ENCODE data around the gene MERTK.
"Not testable (repeated sequence)": the region's sequence is repeated elsewhere in the genome, so short reads cannot be mapped to it uniquely, and the experiment has no call there.

MERTK gene

DNA sequence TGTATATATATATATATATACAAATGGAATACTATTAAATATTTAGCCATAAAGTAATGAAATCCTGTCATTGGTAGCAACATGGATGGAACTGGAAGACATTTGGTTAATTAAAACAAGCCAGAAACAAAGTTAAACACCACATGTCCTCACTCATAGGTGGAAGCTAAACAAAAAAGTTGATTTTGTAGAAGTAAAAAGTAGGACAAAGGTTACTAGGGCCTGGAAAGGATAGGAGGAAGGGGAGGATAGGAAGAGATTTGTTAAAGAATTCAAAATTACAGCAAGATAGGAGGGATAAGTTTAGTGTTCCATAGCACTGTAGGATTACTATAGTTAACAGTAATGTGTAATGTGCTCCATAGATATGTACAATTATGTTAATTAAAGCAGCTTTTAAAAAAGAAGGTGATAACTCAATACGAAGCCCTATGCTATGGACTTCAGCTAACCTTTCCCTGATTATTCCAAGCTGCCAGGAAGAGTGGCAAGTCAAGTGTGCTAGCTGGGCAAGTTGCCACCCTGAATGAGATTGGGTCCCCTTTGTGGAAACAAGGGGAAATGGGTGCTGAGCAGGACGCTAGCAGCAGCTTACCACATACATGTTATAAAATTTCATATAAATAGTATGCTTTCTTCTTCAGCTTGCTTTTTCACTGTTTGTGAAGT, 12.3 kb downstream of the MERTK start:
- DNase-seq (ENCODE audit: low read depth) = no peak

DNA sequence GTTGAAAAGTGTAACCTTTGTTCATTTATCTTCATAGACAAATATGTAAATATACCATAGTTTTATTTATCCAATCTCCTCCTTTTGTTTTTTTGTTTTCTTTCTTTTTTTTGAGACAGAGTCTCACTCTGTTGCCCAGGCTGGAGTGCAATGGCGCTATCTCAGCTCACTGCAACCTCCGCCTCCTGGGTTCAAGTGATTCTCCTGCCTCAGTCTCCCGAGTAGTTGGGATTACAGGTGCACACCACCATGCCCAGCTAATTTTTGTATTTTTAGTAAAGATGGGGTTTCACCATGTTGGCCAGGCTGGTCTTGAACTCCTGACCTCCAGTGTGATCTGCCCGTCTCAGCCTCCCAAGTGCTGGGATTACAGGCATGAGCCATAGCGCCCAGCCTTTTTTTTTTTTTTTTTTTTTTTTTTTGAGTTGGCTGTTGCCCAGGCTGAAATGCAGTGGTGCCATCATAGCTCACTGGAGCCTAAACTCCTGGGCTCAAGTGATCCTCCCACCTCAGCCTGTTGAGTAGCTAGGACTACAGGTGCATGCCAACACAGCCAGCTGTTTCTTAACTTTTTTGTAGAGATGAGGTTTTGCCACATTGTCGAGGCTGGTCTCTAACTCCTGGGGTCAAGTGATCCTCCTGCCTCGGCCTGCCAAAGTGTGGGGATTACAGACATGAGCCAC, 13.0 kb downstream of the MERTK start:
- DNase-seq (ENCODE audit: low read depth) = not testable (repeated sequence)

DNA sequence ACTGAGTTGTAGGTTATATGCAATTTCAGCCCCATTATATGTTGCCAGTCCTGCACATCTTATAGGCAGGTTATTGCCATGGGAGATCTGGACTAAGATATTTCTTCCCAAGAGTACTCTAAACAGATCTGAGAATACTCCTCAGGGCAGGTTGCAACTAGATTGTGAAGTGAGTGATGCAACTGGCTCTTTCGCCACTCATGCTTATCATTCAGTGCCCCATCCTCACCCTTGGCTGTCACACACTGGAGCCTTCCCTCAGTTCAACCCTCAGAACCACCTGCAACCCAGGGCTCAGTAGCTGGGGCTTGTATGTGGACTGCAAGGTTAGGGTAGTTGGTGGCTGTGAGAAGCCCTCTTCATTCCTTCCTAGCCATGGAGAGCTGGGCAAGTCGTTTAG, 14.1 kb downstream of the MERTK start:
- DNase-seq (ENCODE audit: low read depth) = no peak

DNA sequence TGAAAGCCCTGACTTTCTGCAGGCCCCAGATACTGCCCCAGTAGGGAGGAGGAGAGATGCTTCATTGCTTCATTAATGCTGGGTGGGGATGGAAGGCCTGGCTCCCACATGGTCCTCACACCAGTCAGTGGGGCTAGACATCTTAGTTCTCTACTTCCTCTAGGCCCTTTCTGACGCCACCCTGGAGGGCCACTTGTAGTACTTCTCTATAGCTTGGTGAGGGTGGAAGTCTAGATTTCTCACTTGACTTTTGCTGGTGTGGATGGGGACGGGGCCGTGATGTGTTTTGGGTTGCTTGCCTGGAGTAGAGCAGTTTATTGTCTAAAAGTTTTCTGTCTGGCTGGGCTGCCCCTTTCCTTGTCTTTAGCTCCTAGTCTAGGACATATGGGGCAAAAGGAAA, 18.7 kb downstream of the MERTK start:
- no peak for DNase-seq (ENCODE audit: low read depth)

DNA sequence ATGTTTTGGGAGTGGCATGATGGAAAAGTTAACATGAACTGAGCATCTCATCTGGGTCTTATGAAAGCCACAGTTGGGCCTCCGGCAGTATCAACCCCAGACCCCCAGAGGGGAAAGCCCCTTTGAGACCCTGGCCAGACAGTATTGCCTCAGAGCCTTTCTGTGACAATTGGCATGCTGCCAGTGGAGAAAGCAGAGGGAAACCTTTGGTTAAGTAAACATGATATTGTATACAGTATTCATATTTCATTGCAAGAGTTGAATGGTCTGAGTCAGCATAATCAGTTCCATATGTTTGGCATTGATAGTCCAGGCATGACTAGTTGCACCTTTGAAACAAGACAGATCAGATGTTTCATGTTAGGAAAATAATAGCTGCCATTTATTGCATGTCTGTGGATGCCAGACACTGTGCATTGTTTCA, 20.0 kb downstream of the MERTK start:
- no peak for DNase-seq (ENCODE audit: low read depth)

DNA sequence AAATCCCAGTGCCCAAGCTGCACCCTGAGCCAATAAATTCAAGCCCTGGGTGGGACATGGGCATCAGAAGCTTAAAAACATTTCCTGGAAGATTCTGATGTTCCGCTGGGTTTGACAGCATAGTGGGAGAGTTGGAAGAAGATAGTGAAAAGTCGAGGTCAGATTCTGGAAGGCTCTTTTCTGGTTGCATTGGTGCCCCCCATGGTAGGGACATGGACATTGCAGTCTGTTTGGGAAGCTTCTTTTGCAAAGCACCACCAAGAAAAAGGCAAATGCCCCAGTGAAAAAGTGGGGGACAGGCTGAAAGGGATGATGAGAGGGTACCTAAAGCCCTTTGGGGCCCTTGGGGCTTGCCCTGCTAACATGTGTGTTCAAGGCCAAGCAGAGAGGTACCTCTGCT, 21.0 kb downstream of the MERTK start:
- DNase-seq (ENCODE audit: low read depth) = no peak

DNA sequence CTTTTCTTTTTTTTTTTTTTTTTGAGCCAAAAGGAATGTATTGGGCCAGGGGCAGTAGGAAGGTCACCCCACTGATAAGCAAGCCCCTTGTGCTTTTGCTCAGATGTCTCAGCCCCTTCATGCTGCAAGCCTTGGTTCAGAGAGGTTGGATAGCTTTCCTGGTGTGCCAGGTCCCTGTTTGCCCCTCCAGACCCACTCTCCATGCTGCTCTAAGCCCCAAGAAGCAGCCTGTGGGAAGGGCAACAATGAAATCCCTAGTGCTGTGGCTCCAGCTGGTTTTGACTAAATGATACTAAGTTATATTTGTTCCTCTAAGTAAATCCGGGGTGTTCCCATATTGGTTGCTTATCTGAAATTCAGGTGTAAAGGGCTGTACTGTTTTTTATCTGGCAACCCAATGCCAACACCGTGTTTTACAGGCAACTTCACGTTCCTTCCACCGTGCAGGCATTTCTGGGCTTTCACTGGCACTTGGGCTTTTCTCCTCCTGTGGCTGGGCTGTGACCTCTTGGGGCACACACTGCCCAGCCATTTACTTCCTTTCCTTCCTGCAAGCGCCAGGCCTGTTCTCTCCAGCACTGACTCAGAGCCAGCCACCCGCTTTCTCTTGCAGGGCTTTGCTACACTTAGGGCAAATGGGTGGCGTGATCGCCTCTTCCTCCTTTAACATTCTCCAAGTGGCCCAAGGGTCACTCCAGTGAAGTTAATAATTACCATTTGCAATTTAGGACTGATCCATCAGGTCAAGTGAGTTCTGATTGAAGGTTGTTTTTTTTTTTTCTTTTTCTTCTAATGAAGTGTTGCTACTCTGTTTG, 21.6 kb downstream of the MERTK start:
- no peak for DNase-seq (ENCODE audit: low read depth)

DNA sequence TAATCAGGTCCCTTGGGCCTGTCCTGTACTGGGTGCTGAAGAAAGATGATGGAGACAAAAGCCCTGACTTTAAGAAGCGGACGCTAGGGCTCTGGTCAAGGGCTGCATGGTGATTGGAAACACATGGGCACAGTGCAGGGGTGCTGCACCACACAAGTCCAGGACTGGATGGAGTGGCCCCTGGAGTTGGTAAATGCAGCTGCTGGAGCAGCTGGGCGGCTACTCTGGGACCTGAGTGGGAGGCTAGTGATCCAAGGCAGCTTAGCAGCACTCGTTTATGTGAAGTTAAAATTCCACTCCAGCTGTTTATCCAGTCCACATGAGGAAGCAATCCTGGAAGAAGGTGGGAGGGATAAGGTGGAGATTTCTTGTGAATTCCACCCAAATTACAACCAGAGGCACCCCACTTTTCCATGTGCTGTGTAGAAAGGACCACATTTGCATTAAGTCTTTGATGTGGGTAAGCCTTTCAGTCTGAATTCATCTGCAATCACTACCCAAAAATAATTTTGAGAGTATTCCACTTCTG, 24.9 kb downstream of the MERTK start:
- no peak for DNase-seq (ENCODE audit: low read depth)

DNA sequence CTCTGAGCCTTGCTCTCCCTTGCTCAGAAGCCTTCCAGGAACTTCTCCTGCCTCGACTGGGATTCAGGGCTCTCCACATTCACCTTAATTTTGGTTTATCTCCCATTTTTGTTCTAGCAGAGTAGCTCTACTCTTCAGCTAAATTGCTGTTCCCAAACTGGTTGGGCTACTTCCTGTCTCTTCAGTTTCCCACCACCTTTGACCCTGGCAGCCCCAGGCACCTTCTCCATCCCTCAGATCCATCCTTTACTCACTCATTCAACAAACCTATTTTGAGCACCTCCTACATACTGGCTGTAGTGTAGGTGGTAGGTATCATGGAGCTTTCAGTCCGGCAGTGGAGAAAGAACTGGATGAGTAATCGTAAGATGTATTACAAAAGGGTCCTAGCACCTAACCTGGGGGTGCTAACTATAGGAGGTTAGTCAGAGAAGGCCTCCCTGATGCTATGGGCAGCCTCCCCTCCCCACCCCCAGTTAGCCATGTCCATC, 26.3 kb downstream of the MERTK start:
- DNase-seq (ENCODE audit: low read depth) = no peak

DNA sequence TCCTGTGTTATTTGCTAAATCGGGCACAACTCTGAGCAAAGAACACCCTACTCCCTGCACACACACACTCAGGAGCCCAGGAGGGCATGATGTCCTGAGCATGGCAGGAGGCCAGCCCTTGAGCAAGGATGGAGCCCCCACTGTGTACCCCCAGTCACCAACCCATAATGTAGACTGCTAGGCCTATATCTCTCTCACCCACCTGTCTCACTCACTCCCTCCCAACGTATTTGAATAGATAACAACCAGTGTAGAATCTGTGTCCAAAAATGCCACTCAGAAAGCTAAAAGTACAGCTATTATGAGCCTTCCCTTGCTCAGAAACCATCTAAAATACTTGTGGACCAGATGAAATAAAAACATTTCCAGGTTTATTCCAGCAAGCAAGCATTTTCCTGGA, 29.3 kb downstream of the MERTK start:
- no peak for DNase-seq (ENCODE audit: low read depth)

DNA sequence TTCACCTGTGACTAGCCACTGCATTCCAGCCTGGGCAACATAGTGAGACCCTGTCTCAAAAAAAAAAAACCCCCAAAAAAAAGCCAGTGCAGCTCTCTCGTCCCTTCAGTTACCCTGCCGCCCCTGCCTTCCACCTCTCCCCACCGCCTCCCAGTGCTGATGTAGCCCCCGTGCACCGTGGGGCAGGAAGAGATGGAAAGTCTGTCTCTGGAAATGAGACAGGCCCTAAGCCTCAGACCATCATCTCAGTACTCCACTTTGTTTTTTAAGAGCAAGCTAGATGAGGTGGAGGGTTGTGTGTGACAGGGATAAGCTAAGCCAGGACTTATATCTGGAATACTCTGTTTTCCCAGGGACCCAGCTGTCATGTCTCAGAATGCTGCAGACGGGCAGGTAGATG, 32.0 kb downstream of the MERTK start:
- DNase-seq (ENCODE audit: low read depth) = no peak

DNA sequence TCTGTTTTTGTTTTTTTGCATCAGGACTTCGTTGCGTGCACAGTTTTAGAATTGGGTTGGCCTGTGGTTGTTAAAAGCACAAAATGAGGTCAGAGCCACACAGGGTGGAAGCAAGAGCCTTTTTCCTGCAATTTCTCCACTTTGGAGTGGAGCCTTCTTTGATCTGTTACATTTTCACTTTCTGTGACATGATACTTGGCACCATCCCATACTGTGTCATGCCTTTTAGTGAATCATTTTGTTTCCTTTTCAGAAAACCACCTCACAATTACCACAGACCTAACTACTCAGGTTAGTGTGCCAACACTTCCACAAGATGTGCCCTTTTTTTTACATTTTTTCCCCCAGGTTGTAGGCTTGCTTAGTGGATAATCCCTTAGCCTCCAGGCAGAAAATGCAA, 32.5 kb downstream of the MERTK start:
- no peak for DNase-seq (ENCODE audit: low read depth)

DNA sequence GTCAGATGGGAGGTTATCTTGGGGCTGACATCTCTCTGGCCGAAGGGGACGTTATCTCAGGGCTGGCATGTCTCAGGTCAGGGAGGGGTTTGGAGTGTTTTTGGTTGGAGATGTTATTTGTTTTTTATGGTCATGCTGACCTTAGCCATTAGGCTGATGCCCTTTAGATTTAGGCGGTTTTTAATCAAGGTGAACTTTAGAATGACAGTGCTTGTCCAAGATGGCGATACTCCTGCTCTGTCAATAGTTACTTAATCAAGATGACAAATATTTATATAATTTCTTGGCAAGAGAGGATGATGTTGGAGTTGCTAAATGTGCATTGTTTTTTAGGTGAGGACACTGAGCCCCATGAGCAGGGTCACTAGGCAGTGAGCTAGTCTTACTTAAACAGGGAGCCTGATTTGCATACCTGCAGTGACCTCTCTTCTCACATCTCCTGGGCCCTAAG, 34.5 kb downstream of the MERTK start:
- no peak for DNase-seq (ENCODE audit: low read depth)

DNA sequence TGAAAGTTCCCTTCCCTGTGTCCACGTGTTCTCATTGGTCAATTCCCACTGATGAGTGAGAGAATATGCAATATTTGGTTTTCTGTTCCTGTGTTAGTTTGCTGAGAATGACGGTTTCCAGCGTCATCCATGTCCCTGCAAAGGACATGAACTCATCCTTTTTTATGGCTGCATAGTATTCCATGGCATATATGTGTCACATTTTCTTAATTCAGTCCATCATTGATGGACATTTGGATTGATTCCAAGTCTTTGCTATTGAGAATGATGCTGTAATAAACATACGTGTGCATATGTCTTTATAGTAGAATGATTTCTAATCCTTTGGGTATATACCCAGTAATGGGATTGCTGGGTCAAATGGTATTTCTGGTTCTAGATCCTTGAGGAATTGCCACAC, 35.5 kb downstream of the MERTK start:
- not testable (repeated sequence) for DNase-seq (ENCODE audit: low read depth)

DNA sequence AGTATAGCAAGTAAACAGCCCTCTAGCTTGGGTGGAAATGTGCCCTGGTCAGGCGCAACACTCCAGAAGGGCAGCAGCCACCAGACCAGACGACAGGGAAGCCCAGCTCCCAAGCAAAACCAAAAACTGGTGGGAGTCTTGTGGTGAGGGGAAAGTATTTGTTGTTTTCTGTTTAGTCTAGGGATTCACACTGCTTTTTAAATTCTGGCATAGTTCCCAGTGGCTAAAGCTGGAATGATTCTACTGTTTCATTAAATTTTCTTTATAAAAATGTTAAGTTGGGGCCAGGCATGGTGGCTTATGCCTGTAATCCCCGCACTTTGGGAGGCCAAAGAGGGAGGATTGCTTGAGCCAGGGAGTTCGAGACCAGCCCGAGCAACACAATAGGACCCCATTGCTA, 38.5 kb downstream of the MERTK start:
- DNase-seq (ENCODE audit: low read depth) = no peak

DNA sequence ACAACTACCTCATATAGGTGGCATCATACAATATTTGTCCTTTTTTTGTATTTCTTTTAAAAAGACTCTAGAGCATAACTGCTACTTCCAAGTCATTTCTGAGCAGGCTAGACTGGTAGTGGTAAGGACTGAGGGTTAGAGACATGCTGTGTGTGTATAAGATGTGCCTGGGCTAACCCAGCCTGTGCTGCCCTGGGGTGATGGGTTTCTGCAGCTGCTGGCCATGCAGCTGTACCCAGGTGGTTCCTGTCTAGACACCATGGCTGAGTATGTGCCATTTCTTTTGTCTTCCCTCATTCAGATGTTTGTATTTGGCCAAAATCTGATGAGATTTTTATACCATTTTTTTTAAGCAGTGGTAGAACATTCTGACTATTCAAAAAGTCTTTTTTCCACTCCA, 40.0 kb downstream of the MERTK start:
- no peak for DNase-seq (ENCODE audit: low read depth)

DNA sequence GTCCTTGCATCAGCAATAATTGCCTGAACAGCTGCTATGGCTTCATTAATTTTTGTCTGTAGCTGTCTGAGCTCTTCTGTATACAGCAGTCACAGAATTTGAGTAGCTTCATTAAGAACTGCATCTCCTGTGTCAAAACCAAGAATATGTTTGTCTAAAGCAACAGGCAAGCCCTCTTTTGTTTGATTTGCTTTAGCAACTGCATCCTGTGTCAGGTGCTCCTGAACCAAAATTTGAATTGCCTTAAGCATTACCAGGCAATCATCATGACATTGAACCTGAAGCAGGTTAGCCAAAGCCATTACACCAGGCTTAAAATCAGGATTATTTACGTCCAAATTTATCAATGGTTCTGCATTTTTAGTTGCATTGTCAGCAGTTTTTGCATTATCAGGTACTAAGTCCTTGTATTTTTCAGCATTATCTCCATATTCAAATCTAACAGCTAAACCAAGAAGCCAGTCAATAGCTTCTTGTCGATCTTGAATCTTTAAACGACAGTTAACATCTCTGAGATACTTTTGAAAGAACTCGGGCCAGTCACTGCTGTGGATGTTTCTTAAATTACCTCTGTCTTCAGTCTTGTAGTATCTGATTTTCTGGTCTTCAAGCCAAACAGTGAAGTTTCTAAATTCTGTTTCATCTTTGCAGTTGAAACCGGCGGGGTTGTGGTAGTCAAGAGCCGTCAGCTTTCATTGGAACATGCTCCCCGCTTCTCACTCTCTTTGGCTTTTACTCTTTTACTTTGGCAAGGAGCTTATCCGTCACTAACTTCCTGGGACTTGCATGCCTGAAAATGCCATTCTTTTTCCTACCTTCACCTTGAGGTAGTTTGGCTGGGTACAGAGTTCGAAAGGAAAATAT, 42.2 kb downstream of the MERTK start:
- DNase-seq (ENCODE audit: low read depth) = no peak

DNA sequence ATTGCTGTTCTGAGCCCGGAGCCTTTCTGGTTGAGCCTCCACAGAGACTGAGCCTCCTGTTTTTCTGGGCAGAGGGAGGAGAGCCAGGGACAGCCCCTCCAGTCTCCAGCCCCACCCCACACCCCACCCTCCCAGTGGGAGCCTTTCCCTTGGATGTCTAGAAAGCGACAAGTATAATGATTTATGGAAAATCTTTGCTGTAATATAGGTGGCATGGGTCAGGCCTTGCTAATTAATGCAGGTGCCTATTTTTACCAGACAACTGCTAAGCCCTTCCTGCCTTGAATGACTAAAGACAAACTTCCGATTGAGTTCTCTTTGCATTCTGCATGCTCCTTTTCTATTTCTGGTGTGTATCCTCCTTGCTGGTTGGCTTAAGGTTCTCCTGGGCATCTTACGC, 43.1 kb downstream of the MERTK start:
- no peak for DNase-seq (ENCODE audit: low read depth)

DNA sequence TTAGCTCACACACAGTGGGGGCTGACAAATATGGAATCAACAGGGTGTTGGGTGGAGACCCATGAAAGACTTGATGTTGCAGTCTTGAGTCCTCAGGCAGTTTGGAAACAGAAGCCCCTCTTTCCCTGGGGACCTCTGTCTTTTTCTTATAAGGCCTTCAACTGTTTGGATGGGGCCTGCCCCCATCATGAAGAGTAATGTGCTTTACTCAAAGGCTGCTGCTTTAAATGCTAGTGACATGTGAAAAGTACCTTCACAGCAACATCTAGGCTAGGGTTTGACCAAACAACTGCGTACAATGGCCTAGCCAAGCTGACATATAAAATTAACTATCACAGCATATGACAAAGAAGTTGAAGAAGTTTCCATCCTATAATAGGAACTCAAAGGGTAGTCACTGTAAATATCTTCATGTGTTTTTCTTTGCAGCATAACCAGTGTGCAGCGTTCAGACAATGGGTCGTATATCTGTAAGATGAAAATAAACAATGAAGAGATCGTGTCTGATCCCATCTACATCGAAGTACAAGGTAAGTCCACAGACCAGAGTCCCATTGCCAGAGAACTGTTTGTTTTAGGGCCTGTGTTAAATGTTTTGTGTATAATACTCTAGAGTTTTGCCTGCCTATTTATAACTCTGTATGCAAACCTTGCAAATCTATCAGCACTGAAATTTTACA, 46.3 kb downstream of the MERTK start:
- DNase-seq (ENCODE audit: low read depth) = no peak

DNA sequence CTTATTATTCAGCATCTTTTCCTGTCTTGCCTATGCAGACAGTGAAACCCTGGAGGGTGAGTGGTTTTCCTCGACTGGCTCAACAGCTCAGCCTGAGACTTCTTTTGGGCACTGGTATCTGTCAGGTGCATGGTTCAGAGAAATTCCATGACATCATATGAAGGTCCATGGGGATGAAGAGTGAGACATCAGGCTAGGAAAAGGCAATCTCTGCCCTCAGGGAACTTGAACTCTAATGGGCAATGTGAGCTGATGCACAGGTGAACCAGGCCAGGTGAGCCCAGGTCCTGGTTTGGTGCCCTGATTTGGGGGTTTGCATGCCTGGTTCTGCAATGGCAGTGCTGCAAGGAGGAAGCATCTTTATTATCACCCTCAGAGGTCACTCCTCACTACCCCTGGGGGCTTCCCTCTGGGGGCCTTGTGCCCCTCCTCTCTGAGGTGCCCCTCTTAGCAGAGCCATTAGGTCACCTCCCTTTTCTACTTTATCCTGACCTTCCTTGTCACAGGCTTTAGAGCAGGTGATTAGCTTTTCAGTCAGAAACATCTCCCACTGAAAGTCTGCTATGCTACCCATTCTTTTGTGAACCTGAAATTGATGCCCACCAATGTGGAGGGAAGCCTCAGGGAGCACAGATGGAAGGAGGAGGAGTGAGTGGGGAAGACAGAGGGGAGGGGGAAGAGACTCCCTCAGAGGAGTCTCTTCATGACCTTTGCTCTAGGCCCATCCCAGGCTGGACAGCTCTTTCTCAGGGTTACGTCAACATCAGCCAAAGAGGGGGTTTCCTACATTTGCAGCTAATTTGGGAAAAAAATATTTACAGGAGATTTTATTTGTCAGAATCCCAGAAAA, 47.3 kb downstream of the MERTK start:
- DNase-seq (ENCODE audit: low read depth) = no peak

Measured in stimulated activated CD8-positive, alpha-beta memory T cell treated with anti-CD3 and anti-CD28 coated beads, Interleukin-12 subunit alpha, Interleukin-12 subunit beta, amount 100 ng/mL, for 4 hours (primary cell).